Erythroblast (primary cell): ENCODE measurements around the gene SALL3.

Experiments
- DNase-seq, 2 experiments: peaks; one replicate each; lab custom pipeline; 2025; lab: John Stamatoyannopoulos, UW
- GATA1 ChIP-seq: IDR thresholded peaks from 2 replicates; pipeline ENCODE4 v1.6.1; 2011; ENCODE audit warnings: low read depth, mild to moderate bottlenecking, control low read depth, low read length, moderate library complexity
- POLR2A ChIP-seq: IDR thresholded peaks from 2 replicates; pipeline ENCODE4 v1.6.1; 2011; ENCODE audit warnings: mild to moderate bottlenecking, low read length

SALL3 gene

DNA sequence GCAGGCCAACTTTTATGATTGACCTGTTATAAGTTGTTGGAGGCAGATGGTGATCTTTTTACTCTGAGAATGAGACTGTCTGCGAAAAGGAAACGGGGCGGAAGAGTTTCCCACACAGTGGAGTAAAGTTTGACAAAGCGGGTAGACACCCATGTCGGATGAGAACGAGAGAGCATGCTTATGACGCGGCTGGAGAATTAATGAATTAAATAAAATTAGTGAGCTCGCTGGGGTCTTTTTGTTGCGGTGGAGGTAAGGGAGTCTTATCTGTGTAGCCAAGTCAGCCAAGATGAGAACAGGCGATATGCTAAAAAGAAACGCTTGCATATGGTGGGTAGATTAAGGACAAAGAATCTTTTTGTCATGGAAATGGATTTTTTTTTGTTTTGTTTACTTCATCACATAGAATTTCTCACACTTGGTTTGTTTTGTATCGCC is 1.8 kb downstream of the SALL3 start:
- DNase-seq, result no peak
- TF ChIP-seq POLR2A (no peak), GATA1 (no peak)

GRCh38 chr18:78981989-78982620 is 2.5 kb downstream of the SALL3 start:
- no peak for DNase-seq
- TF ChIP-seq POLR2A (no peak), GATA1 (no peak)

GRCh38 chr18:78983512-78983911 is 3.9 kb downstream of the SALL3 start:
- TF ChIP-seq GATA1 (no peak), POLR2A (no peak)
- no peak for DNase-seq

DNA sequence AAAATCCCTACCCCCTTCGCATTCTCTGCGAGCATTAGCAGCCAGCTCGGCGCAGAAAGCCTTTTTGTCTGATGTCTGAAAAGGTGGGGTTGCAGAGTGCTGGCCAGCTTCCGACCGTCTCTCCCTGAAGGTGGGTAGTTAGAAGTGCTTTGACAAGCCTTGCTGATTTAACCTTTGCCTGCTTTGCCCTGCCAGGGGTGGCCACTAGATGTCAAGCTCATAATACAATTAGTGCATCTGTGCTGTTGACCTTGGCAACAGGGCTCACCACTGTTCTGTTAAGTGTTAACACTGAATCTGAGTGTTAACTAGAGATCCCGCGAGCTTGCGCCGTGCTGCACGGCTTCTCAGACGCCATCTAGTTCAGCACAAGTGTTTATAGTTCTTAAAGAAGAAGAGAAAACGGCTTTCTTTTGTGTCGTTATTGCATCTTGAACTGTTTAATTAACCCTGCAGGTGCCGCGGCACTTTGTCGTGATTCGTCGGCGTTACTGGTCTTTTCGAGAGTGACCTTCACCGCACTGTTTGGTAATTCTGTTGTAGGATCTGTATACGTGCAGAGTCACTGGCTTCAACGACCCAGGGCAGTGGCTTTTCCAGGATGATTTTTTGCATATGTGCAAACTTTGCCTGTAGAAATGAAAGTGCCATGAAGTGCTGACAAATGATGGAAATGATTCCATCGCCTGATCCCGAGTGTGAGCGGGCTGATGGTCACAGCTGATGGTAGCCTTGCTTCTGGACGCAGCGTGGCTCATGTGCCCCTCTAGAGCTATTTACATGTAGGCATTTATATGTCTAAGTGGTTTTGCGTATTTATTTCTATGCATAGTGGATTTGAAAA is 5.5 kb downstream of the SALL3 start:
- DNase-seq, result peak; percentile 41 to 45
- no peak for TF ChIP-seq GATA1
- TF ChIP-seq POLR2A, result no peak

GRCh38 chr18:78986018-78986481 is 6.4 kb downstream of the SALL3 start:
- TF ChIP-seq POLR2A, result no peak
- no peak for TF ChIP-seq GATA1
- DNase-seq, result peak; percentile 24 to 38

DNA sequence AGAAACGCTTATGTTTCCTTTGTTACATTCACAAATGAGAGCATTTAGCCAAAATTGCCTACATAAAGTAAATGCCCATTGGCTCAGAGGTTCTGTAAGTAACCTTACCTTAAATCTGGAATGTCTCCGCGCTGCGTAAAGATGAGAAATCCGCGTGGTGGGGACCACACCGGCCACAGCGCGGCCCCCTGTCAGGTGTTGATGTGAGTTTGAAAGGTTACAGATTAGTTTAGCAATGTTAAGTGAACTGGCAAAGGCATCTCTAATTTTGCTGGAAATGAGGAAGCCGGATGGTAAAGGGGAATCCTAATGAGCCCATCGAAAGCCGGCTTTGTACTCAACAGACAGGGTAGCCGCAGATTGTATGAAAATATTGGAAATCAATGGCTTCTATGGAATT is 11.8 kb downstream of the SALL3 start:
- TF ChIP-seq POLR2A, result no peak
- no peak for TF ChIP-seq GATA1
- DNase-seq, result no peak

DNA sequence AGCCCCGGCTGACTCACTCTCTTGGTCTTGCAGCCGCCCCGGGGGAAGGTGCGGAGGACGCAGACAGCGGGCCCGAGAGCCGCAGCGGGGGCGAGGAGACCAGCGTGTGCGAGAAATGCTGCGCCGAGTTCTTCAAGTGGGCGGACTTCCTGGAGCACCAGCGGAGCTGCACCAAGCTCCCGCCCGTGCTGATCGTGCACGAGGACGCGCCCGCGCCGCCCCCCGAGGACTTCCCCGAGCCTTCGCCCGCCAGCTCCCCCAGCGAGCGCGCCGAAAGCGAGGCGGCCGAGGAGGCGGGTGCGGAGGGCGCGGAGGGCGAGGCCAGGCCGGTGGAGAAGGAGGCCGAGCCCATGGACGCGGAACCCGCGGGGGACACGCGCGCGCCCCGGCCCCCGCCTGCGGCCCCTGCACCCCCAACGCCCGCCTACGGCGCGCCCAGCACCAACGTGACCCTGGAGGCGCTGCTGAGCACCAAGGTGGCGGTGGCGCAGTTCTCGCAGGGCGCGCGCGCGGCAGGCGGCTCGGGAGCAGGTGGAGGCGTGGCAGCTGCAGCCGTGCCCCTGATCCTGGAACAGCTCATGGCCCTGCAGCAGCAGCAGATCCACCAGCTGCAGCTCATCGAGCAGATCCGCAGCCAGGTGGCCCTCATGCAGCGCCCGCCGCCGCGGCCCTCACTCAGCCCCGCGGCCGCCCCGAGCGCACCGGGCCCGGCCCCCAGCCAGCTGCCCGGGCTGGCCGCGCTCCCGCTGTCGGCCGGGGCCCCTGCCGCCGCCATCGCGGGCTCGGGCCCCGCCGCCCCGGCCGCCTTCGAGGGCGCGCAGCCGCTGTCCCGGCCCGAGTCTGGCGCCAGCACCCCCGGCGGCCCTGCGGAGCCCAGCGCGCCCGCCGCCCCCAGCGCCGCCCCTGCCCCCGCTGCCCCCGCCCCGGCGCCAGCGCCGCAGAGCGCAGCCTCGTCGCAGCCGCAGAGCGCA is 12.7 kb downstream of the SALL3 start:
- DNase-seq, result no peak
- TF ChIP-seq GATA1 (no peak), POLR2A (no peak)

- no peak for TF ChIP-seq GATA1
- no peak for TF ChIP-seq POLR2A
- no peak for DNase-seq
Measured at GRCh38 chr18:78993014-78993926, 13.7 kb downstream of the SALL3 start.

DNA sequence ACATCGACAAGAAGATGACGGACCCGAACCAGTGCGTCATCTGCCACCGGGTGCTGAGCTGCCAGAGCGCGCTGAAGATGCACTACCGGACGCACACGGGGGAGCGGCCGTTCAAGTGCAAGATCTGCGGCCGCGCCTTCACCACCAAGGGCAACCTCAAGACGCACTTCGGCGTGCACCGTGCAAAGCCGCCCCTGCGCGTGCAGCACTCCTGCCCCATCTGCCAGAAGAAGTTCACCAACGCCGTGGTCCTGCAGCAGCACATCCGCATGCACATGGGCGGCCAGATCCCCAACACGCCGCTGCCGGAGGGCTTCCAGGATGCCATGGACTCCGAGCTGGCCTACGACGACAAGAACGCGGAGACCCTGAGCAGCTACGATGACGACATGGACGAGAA is 14.4 kb downstream of the SALL3 start:
- DNase-seq, result no peak
- no peak for TF ChIP-seq GATA1
- TF ChIP-seq POLR2A, result no peak

DNA sequence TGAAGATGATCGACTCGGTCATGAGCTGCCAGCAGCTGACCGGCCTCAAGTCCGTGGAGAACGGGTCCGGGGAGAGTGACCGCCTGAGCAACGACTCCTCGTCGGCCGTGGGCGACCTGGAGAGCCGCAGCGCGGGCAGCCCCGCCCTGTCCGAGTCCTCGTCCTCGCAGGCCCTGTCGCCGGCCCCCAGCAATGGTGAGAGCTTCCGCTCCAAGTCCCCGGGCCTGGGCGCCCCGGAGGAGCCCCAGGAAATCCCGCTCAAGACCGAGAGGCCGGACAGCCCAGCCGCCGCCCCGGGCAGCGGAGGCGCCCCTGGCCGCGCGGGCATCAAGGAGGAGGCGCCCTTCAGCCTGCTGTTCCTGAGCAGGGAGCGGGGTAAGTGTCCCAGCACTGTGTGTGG is 14.9 kb downstream of the SALL3 start:
- no peak for DNase-seq
- TF ChIP-seq GATA1, result no peak
- TF ChIP-seq POLR2A, result no peak

DNA sequence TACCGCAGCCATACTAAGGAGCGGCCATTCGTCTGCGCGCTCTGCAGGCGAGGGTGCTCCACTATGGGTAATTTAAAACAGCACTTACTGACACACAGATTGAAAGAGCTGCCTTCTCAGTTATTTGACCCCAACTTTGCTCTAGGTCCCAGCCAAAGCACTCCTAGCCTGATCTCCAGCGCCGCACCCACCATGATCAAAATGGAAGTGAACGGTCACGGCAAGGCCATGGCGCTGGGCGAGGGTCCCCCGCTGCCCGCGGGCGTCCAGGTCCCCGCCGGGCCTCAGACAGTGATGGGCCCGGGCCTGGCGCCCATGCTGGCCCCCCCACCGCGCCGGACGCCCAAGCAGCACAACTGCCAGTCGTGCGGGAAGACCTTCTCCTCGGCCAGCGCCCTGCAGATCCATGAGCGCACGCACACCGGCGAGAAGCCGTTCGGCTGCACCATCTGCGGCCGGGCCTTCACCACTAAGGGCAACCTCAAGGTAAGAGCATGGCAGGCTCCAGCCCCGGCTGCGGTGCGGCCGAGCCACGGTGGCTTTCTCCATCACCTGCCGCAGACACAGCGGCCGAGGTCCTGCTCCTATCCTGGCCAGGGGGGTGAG is 15.5 kb downstream of the SALL3 start:
- DNase-seq, result no peak
- no peak for TF ChIP-seq GATA1

GRCh38 chr18:78995740-78996395 is 16.2 kb downstream of the SALL3 start:
- TF ChIP-seq GATA1 (no peak), POLR2A (no peak)
- DNase-seq, result no peak
